A549 (cell line): ENCODE data around the gene THBS1.

Experiments
- ZFP36 ChIP-seq: fragments of 450-650 bp; IDR thresholded peaks from 2 replicates; pipeline ENCODE4 v1.6.1; 2014; ENCODE audit warnings: borderline replicate concordance; ENCODE audit not compliant: partially characterized antibody
- TF ChIP-seq, protein P1 (sequence below): fragments of >200 bp; sonication (Bioruptor Twin); formaldehyde crosslinking; IDR thresholded peaks from 3 replicates; pipeline ENCODE4 v1.5.1; 2016
- TF ChIP-seq, protein P2 (sequence below): IDR thresholded peaks from 2 replicates; pipeline ENCODE4 v1.6.1; 2012

DNA sequence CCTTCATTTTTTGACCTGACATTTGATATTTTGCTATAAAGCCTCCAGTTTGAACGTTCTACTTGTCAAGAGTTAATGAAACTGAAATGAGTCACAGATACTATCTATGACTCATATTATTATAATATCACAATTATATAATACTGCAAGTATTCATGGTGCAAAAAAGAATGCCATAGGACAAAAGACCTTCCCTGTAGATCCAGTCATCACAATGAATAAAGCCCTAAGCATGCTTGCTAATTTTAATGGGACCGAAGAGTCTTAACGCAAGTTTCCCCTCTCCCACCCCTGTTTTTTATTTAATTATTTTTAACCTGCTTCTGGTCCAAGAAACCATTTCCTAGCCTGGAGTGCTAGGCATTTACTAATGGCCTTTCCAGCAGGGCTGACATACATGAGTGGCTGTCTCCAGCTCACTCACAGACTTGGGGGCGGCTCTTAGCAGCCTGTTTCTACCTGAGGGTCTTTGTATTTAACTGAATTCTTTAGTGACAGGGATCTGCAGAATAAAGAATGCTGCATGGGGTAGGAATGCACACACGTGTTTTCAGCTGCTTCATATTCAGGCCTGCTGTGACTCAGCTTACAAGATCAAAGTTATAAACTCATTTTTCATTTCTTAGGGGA is 61.2 kb downstream of the THBS1 start:
- TF ChIP-seq, protein P1, sequence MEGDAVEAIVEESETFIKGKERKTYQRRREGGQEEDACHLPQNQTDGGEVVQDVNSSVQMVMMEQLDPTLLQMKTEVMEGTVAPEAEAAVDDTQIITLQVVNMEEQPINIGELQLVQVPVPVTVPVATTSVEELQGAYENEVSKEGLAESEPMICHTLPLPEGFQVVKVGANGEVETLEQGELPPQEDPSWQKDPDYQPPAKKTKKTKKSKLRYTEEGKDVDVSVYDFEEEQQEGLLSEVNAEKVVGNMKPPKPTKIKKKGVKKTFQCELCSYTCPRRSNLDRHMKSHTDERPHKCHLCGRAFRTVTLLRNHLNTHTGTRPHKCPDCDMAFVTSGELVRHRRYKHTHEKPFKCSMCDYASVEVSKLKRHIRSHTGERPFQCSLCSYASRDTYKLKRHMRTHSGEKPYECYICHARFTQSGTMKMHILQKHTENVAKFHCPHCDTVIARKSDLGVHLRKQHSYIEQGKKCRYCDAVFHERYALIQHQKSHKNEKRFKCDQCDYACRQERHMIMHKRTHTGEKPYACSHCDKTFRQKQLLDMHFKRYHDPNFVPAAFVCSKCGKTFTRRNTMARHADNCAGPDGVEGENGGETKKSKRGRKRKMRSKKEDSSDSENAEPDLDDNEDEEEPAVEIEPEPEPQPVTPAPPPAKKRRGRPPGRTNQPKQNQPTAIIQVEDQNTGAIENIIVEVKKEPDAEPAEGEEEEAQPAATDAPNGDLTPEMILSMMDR = no peak
- no peak for TF ChIP-seq ZFP36
- TF ChIP-seq, protein P2, sequence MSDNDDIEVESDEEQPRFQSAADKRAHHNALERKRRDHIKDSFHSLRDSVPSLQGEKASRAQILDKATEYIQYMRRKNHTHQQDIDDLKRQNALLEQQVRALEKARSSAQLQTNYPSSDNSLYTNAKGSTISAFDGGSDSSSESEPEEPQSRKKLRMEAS = no peak
